A673 (cell line): ENCODE results near the gene DUSP1. TPM values are rescaled to one million over a fixed set of nuclear protein-coding genes. Genes with fewer than 3 reads are reported as not detected.

Source experiments
- BruUV-seq: library from RNA; stranded (reverse); fragments of 400-500 nt; replicated peaks from 2 replicates; lab custom pipeline; 2021; lab: Mats Ljungman, UMichigan
- CTCF ChIA-PET: fragments of 300-600 bp; sonication (Branson Sonifier 250); formaldehyde crosslinking; loops from one replicate; lab custom pipeline; 2022; ENCODE audit warnings: antibody characterized with exemption; lab: Charles Lee
- POLR2A ChIA-PET: fragments of 300-600 bp; sonication (Branson Sonifier 250); formaldehyde crosslinking; loops from one replicate; lab custom pipeline; 2022; ENCODE audit warnings: antibody characterized with exemption; ENCODE audit not compliant: low non-redundant PET; lab: Charles Lee
- DNase-seq: peaks from one replicate; pipeline ENCODE4 v3.0.0-alpha.2; 2015; ENCODE audit warnings: low spot score
- H3K27ac ChIP-seq: fragments of 200-600 bp; sonication (generic); 2 replicates; pipeline ENCODE4 v1.5.1; 2016; ENCODE audit warnings: mixed run types, low read depth, mild to moderate bottlenecking, mixed read lengths, antibody characterized with exemption, low read length; ENCODE audit not compliant: poor library complexity, severe bottlenecking
- H3K27me3 ChIP-seq: fragments of 200-600 bp; sonication (generic); replicated peaks from 2 replicates; pipeline ENCODE4 v1.6.1; 2017; ENCODE audit warnings: mixed run types, low read depth, mild to moderate bottlenecking, mixed read lengths, antibody characterized with exemption, low read length; ENCODE audit not compliant: insufficient read depth, poor library complexity
- H3K36me3 ChIP-seq: fragments of 200-600 bp; sonication (generic); 2 replicates; pipeline ENCODE4 v1.6.1; 2016; ENCODE audit warnings: mixed run types, mild to moderate bottlenecking, mixed read lengths, antibody characterized with exemption, low read length; ENCODE audit not compliant: insufficient read depth, poor library complexity, severe bottlenecking
- H3K4me1 ChIP-seq: fragments of 200-600 bp; sonication (generic); 2 replicates; pipeline ENCODE4 v1.6.1; 2017; ENCODE audit warnings: mixed run types, mild to moderate bottlenecking, mixed read lengths, antibody characterized with exemption, low read length; ENCODE audit not compliant: insufficient read depth, poor library complexity, severe bottlenecking
- H3K4me3 ChIP-seq: fragments of 200-600 bp; sonication (generic); 2 replicates; pipeline ENCODE4 v1.5.1; 2016; ENCODE audit warnings: low read depth, mixed run types, mild to moderate bottlenecking, mixed read lengths, low read length; ENCODE audit not compliant: poor library complexity, severe bottlenecking
- H3K9me3 ChIP-seq: fragments of 200-600 bp; sonication (generic); 2 replicates; pipeline ENCODE4 v1.6.1; 2016; ENCODE audit warnings: mixed run types, low read depth, mild to moderate bottlenecking, mixed read lengths, antibody characterized with exemption, low read length; ENCODE audit not compliant: poor library complexity, severe bottlenecking
- EZH2 ChIP-seq: fragments of 200-600 bp; sonication (generic); IDR thresholded peaks from 2 replicates; pipeline ENCODE4 v1.6.1; 2017; ENCODE audit warnings: borderline replicate concordance, low read depth, mild to moderate bottlenecking, mixed read lengths, antibody characterized with exemption, low read length; ENCODE audit not compliant: poor library complexity, severe bottlenecking
- intact Hi-C: fragments of 100-400 bp; cut with micrococcal nuclease; formaldehyde crosslinking; loops from one replicate; pipeline ENCODE4 v1.10.0; 2022; ENCODE audit not compliant: unreplicated experiment
- total RNA-seq: library from RNA; stranded (reverse); gene quantifications from 2 replicates; pipeline ENCODE4 v1.2.3, GENCODE V29; 2021
- TF ChIP-seq, protein P1 (sequence below): fragments of 300-800, 200-600 bp; sonication (generic); conservative IDR thresholded peaks from 2 replicates; pipeline ENCODE4 v1.5.1; 2017; ENCODE audit warnings: low read depth, mild to moderate bottlenecking, antibody characterized with exemption, low read length, moderate library complexity, mixed read lengths

The DUSP1 gene
- total RNA-seq, 1 experiment from 2014 or later = 13.1 TPM

DNA sequence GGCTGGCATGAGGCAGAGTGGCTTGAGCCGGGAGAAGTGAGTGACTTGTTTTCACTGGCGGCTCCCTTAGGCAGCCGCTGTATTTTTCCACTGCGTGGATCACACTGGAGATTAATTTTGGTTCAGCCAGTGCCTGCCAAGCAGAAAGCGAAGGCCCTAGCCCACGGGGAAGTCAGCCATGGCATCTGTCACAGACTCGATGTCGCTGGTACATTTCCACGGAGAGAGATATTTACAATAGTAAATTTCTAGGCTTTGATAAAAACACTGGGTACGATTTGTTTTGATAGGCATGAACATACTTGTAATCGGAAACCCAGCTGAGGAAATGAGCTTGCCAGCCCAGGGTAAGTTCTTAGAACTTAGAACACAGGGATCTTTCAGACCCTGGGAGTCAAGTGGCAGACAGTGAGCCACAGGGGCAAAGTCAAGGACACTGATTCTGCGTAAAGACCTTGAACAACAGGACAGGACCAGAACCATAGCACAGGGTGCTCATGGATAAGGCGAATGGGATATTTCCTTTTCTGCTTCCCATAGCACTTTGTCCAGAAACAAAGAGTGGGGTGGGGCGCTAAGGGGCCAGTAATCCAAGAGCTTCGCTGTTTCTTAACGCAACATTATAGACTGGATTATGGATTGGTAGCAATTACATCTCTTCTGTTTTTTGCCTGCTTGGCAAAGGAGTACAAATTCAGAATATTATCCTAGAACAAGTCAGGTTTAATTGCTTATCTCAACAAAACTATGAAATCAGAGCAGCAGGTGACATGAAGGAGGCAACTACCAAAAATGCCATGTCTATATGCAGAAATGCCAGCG lies 4.5 kb downstream of the DUSP1 start:
- no peaks in the 10 kb centered on the region for H3K27me3 ChIP-seq
- peak; percentile 23 for DNase-seq
- no peaks in the 10 kb centered on the region for H3K9me3 ChIP-seq
- peaks cover 35% of the 10 kb centered on the region for H3K4me1 ChIP-seq
- no peak overlapping the region for H3K4me3 ChIP-seq
- POLR2A ChIA-PET = no interaction called here
- TF ChIP-seq EZH2 = no peak
- TF ChIP-seq, protein P1, sequence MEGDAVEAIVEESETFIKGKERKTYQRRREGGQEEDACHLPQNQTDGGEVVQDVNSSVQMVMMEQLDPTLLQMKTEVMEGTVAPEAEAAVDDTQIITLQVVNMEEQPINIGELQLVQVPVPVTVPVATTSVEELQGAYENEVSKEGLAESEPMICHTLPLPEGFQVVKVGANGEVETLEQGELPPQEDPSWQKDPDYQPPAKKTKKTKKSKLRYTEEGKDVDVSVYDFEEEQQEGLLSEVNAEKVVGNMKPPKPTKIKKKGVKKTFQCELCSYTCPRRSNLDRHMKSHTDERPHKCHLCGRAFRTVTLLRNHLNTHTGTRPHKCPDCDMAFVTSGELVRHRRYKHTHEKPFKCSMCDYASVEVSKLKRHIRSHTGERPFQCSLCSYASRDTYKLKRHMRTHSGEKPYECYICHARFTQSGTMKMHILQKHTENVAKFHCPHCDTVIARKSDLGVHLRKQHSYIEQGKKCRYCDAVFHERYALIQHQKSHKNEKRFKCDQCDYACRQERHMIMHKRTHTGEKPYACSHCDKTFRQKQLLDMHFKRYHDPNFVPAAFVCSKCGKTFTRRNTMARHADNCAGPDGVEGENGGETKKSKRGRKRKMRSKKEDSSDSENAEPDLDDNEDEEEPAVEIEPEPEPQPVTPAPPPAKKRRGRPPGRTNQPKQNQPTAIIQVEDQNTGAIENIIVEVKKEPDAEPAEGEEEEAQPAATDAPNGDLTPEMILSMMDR = no peak
- H3K36me3 ChIP-seq = peaks cover 16% of the 10 kb centered on the region
- CTCF ChIA-PET = no interaction called here
- BruUV-seq = no TSS peak
- H3K27ac ChIP-seq = peak overlapping the region; percentile 93
- intact Hi-C loops = no loop called here

DNA sequence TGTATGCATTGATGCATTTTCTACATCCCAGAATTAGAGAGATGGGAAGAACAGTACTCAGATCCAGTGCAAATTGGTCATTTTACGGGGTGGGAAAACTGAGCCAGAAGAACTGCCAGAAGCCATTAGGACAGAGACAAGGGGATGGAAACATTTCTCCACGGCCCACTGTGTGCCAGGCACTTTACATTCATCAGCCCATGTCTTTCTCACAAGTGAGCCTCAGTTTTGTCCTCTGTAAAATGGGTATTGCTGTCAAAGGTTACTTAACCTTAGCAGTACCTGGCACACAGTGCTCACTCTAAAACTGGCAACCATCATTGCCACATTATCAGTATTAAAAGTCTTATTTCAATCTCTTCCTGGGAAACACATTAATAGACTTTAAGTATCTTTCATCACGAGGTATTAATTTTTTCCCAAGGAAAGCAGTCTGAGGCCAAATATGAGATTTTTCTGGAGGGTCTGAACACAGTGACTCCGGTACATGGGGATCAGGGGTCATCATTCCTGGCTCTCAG lies 5.2 kb downstream of the DUSP1 start:
- no peak for TF ChIP-seq EZH2
- TF ChIP-seq, protein P1 = no peak
- DNase-seq = no peak
- Histone ChIP-seq H3K9me3 (no peaks in the 10 kb centered on the region), H3K27ac (peak overlapping the region; percentile 93), H3K4me1 (peaks cover 35% of the 10 kb centered on the region), H3K27me3 (no peaks in the 10 kb centered on the region), H3K36me3 (peaks cover 16% of the 10 kb centered on the region), H3K4me3 (peak overlapping the region; percentile 56)
- CTCF ChIA-PET = interaction anchor here (0.6 kb wide), 1 partner anchor 193 kb away, joined by 3 read pairs; no protein-coding TSS in a partner anchor
- POLR2A ChIA-PET = no interaction called here
- intact Hi-C loops = loop anchor here (2.0 kb wide), 1 partner anchor 49 kb away; no protein-coding TSS in a partner anchor
- no TSS peak for BruUV-seq

DNA sequence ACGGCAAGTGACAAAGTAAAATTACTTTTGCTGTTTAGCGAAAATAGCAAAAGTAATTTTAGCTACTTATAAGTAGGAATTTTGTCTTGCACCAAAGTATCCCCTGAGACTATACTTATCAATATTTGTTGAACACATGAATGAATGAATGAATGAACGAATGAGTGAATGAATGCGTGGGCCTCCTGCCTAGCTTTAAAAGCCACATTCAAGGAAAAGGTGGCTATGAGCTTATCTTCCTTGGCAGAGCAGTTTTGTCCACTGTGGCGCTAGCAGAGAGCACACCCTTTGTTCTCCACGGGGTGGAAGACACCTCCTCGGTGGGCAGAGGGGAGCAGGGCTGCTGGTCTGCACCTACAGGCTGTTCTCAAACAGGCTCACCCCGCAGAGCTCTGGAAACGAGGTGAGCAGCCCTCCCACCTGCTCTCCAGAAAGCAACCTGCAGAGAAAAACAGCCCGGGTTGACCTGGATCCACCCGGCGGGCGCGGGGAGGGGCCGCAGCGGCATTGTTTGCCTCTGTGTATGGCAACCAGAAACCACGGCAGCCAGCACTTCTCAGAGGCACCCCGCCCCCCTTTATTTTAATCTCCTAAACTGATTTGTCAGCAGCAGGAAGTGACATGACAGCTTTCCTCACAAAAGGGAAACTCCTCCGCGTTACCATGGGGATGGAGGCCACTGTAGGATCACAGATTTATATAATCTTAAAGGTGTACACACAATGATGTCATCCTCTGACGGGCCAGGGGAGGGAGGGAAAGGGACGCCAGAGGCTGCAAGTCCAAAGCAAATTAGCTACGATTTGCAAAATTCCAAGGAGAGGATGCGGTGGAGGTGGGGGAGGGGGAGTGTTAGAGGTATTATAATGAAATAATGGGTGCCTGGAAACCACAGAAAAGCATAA lies 5.9 kb downstream of the DUSP1 start:
- no TSS peak for BruUV-seq
- peak overlapping the region; percentile 56 for H3K4me3 ChIP-seq
- CTCF ChIA-PET = interaction anchor here (0.6 kb wide), 1 partner anchor 194 kb away, joined by 3 read pairs; no protein-coding TSS in a partner anchor

More for the DNA sequence above, 5.9 kb downstream of the DUSP1 start:
- H3K4me1 ChIP-seq = peaks cover 35% of the 10 kb centered on the region
- H3K9me3 ChIP-seq = no peaks in the 10 kb centered on the region
- peak overlapping the region; percentile 93 for H3K27ac ChIP-seq
- no peaks in the 10 kb centered on the region for H3K27me3 ChIP-seq
- peaks cover 16% of the 10 kb centered on the region for H3K36me3 ChIP-seq
- TF ChIP-seq, protein P1 = no peak
- TF ChIP-seq EZH2 = no peak
- intact Hi-C loops = loop anchor here (2.0 kb wide), 1 partner anchor 48 kb away; no protein-coding TSS in a partner anchor
- POLR2A ChIA-PET = interaction anchor here (0.6 kb wide), 1 partner anchor 295 kb away, joined by 4 read pairs; no protein-coding TSS in a partner anchor
- peak; percentile 98 for DNase-seq
